Mesothelial cell of epicardium (in vitro differentiated cells): ENCODE data around the gene RFXANK. TPM values are rescaled to one million over a fixed set of nuclear protein-coding genes. Genes with fewer than 3 reads are reported as not detected.

Experiments used
- DNase-seq, 2 experiments: peaks; one replicate each; pipeline ENCODE4 v3.0.0; 2021; ENCODE audit warnings: low spot score in 2 of 2; ENCODE audit not compliant: unreplicated experiment in 2 of 2
- H3K27ac Mint-ChIP-seq: 2 replicates; pipeline ENCODE4 v1.8.0; 2021; ENCODE audit warnings: mixed read lengths
- H3K27me3 Mint-ChIP-seq: 2 replicates; pipeline ENCODE4 v1.8.0; 2021; ENCODE audit warnings: low read depth, mixed read lengths
- H3K36me3 Mint-ChIP-seq: 2 replicates; pipeline ENCODE4 v1.8.0; 2021; ENCODE audit warnings: mixed read lengths
- H3K4me1 Mint-ChIP-seq: 2 replicates; pipeline ENCODE4 v1.8.0; 2021; ENCODE audit warnings: mixed read lengths
- H3K4me3 Mint-ChIP-seq: 2 replicates; pipeline ENCODE4 v1.8.0; 2021; ENCODE audit warnings: mild to moderate bottlenecking, moderate library complexity, mixed read lengths
- H3K9me3 Mint-ChIP-seq: 2 replicates; pipeline ENCODE4 v1.8.0; 2021; ENCODE audit warnings: mixed read lengths
- total RNA-seq: library from RNA; stranded (reverse); gene quantifications from 3 replicates; pipeline ENCODE4 v1.2.1, GENCODE V29; 2021
- TF ChIP-seq, protein P1 (sequence below): fragments of 200-600 bp; sonication (generic); IDR thresholded peaks from one replicate; pipeline ENCODE4 v1.5.0; 2021; ENCODE audit warnings: antibody characterized with exemption; ENCODE audit not compliant: unreplicated experiment

The RFXANK gene
- total RNA-seq, 1 donor from 2014 or later, result 93.6 TPM

DNA sequence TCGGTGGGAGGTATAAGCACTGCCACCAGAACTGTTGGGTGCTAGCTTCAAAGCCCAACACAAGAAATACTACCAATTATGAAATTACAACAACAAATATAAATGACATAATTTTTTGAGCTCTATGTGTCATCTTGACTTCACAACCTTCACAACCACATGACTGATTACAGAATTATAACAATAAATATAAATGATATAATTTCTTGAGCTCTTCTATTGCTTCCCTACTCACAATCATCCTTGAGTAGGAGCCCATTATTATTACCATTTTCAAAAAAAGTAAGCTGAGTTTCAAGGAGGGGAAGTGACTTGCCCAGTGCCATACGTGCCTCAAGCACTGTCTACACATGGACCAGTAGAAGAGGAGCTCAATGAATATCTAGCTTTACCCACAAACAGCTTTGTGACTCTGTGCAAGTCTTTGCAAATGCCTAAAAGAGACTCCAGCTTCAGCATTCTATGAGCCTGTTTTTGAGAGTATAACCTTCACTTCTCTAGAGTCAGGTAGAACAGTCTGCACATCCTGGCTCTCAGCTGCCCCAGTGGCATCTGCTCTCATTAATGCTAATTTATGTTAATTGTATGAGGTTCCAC, 42.3 kb downstream of the RFXANK start:
- TF ChIP-seq, protein P1, sequence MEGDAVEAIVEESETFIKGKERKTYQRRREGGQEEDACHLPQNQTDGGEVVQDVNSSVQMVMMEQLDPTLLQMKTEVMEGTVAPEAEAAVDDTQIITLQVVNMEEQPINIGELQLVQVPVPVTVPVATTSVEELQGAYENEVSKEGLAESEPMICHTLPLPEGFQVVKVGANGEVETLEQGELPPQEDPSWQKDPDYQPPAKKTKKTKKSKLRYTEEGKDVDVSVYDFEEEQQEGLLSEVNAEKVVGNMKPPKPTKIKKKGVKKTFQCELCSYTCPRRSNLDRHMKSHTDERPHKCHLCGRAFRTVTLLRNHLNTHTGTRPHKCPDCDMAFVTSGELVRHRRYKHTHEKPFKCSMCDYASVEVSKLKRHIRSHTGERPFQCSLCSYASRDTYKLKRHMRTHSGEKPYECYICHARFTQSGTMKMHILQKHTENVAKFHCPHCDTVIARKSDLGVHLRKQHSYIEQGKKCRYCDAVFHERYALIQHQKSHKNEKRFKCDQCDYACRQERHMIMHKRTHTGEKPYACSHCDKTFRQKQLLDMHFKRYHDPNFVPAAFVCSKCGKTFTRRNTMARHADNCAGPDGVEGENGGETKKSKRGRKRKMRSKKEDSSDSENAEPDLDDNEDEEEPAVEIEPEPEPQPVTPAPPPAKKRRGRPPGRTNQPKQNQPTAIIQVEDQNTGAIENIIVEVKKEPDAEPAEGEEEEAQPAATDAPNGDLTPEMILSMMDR, result no peak
- no peaks in the 10 kb centered on the region for H3K4me1 Mint-ChIP-seq
- no peak overlapping the region for H3K4me3 Mint-ChIP-seq

DNA sequence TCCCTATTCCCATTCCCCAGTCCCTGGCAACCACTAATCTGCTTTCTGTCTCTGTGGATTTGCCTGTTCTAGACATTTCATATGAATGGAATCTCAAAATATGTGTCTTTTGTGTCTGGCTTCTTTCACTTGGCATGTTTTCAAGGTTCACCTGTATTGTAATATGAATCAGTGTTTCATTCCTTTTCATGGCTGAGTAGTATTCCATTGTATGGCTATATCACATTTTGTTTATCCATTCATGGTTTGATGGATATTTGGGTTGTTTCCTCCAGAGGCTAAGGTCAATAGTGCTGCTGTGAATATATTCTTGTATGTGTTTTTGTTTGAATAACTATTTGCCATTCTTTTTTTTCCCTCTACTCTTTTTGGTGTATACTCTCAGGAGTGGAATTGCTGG, 44.1 kb downstream of the RFXANK start:
- H3K9me3 Mint-ChIP-seq, result peaks cover 13% of the 10 kb centered on the region
- H3K36me3 Mint-ChIP-seq, result no peaks in the 10 kb centered on the region
- H3K4me3 Mint-ChIP-seq, result no peak overlapping the region
- TF ChIP-seq, protein P1, result no peak
- peaks cover 27% of the 10 kb centered on the region for H3K27me3 Mint-ChIP-seq
- no peaks in the 10 kb centered on the region for H3K4me1 Mint-ChIP-seq
- no peak overlapping the region for H3K27ac Mint-ChIP-seq
- DNase-seq, result no peak

More for the DNA sequence above, 42.3 kb downstream of the RFXANK start:
- peaks cover 20% of the 10 kb centered on the region for H3K27me3 Mint-ChIP-seq
- no peaks in the 10 kb centered on the region for H3K36me3 Mint-ChIP-seq
- peaks cover 13% of the 10 kb centered on the region for H3K9me3 Mint-ChIP-seq
- DNase-seq, result no peak
- H3K27ac Mint-ChIP-seq, result no peak overlapping the region

DNA sequence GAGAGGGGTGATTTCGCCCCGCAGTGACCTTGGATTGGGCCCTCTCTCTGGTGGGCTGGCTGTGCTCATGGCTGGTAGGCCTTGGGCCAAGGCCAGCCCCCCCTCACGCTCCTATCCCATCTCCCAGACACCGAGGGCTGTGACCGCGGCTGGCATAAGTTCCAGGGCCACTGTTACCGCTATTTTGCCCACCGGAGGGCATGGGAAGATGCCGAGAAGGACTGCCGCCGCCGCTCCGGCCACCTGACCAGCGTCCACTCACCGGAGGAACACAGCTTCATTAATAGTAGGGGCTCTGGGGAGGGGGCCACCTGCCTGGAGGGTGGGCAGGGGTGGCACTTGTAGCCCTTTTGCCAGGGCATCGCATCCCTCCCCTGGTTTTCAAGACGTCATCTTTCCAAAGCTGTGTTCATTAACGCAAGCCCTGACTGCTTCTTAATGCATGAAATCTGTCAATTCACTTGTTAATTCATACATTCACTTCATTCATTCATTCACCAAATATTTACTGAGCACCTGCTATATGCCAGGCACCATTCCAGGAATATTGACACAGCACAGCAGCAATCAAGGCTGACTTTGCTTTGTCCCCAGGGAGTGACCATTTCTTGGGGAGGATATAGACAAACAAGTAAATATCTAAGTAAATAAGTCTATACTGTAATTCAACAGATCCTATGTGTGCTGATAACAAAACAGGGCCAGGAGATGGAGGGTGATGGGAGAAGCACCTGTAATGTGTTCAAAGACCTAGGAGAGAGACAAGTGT, 46.3 kb downstream of the RFXANK start:
- Mint-ChIP-seq H3K27me3 (peaks cover 24% of the 10 kb centered on the region), H3K27ac (no peak overlapping the region), H3K4me3 (no peak overlapping the region), H3K9me3 (peaks cover 12% of the 10 kb centered on the region), H3K36me3 (no peaks in the 10 kb centered on the region), H3K4me1 (no peaks in the 10 kb centered on the region)
- TF ChIP-seq, protein P1, result no peak
- no peak for DNase-seq

DNA sequence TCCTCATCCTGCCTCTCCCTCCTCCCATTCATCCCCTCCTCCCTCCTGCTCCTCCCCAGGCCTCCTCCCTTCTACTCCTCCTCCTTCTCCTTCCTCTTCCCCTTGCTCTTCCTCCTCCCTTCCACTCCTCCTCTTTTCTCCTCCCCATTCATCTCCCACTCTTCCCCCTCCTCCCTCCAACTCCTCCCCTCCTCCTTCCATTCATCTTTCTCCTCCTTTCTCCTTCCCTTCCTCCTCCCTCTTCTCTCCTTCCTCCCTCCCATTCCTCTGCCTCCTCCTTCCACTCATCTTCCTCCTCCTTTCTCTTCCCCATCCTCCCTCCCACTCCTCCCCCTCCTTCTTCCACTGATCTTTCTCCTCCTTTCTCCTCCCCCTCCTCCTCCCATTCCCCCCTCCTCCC, 47.6 kb downstream of the RFXANK start:
- H3K36me3 Mint-ChIP-seq, result no peaks in the 10 kb centered on the region
- H3K4me1 Mint-ChIP-seq, result no peaks in the 10 kb centered on the region
- peaks cover 7% of the 10 kb centered on the region for H3K9me3 Mint-ChIP-seq
- peaks cover 21% of the 10 kb centered on the region for H3K27me3 Mint-ChIP-seq
- TF ChIP-seq, protein P1, result no peak
- H3K4me3 Mint-ChIP-seq, result no peak overlapping the region
- DNase-seq, result no peak
- H3K27ac Mint-ChIP-seq, result no peak overlapping the region

DNA sequence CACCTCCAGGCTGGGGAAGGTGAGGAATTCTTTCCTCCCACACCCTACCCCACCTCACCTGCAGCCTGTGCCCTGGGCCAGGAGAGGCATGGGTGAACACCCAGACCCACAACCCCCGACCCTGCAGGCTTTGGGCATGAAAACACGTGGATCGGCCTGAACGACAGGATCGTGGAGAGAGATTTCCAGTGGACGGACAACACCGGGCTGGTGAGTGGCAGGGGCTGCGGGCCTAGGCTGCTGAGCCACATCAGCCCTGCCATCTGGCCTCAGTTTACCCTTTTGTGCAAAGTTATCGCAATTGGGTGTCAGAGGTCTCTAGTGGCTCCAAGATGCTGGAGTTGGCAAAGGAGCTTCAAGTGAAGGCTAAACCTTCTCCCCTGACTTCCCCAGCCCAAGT, 48.4 kb downstream of the RFXANK start:
- Mint-ChIP-seq H3K4me1 (no peaks in the 10 kb centered on the region), H3K36me3 (no peaks in the 10 kb centered on the region), H3K27ac (no peak overlapping the region), H3K9me3 (peaks cover 7% of the 10 kb centered on the region), H3K27me3 (peaks cover 21% of the 10 kb centered on the region), H3K4me3 (no peak overlapping the region)
- TF ChIP-seq, protein P1, result no peak
- DNase-seq, result no peak
